SK-N-SH (cell line): ENCODE data around the gene PCDHGB6. TPM values are rescaled to one million over a fixed set of nuclear protein-coding genes. Genes with fewer than 3 reads are reported as not detected.

Experiments used
- CTCF ChIA-PET: fragments of 300-600, 350-600 bp; formaldehyde crosslinking; extraction: SDS; loops from one replicate; lab custom pipeline; 2021; lab: Yijun Ruan, JAX
- POLR2A ChIA-PET: fragments of 350-600 bp; sonication (Branson Sonifier 250); formaldehyde crosslinking; extraction: SDS; loops from one replicate; lab custom pipeline; 2020; ENCODE audit warnings: antibody characterized with exemption, inconsistent platforms; lab: Yijun Ruan, JAX
- DNase-seq: peaks from one replicate; pipeline ENCODE4 v3.0.0; 2012
- H2AFZ ChIP-seq: fragments of 200-600 bp; sonication (generic); 2 replicates; pipeline ENCODE4 v1.8.1; 2016; ENCODE audit warnings: antibody characterized with exemption, mild to moderate bottlenecking, low read depth
- H3F3A ChIP-seq: fragments of 200-600 bp; sonication (generic); replicated peaks from 2 replicates; pipeline ENCODE3; 2016; ENCODE audit warnings: antibody characterized with exemption, mild to moderate bottlenecking; ENCODE audit not compliant: insufficient read depth
- H3K27ac ChIP-seq, 2 experiments: fragments of 200-500 bp in 1 of 2; fragments of 200-600 bp in 1 of 2; sonication (Bioruptor generic) in 1 of 2; sonication (generic), shearing (Covaris generic) in 1 of 2; 2 replicates each; pipeline versions ENCODE4 v1.5.1 to v1.6.1; 2014 to 2016; ENCODE audit warnings: low read depth in 2 of 2, inconsistent platforms in 1 of 2, low read length in 1 of 2, mild to moderate bottlenecking in 1 of 2, mixed read lengths in 1 of 2
- H3K27me3 ChIP-seq: fragments of 200-600 bp; sonication (generic), shearing (Covaris generic); 2 replicates; pipeline ENCODE4 v1.6.1; 2016; ENCODE audit warnings: mixed run types; ENCODE audit not compliant: insufficient read depth
- H3K36me3 ChIP-seq, 2 experiments: fragments of 200-500 bp in 1 of 2; fragments of 200-600 bp in 1 of 2; sonication (Bioruptor generic) in 1 of 2; sonication (generic) in 1 of 2; replicated peaks in 1 of 2; 2 replicates each; pipeline versions ENCODE3 to v1.5.1; 2014 to 2016; ENCODE audit warnings: low read length in 1 of 2, mild to moderate bottlenecking in 1 of 2; ENCODE audit not compliant: insufficient read depth in 2 of 2, control insufficient read depth in 1 of 2
- H3K4me1 ChIP-seq, 2 experiments: fragments of 200-500 bp in 1 of 2; fragments of 200-600 bp in 1 of 2; sonication (Bioruptor generic) in 1 of 2; sonication (generic), shearing (Covaris generic) in 1 of 2; 2 replicates each; pipeline versions ENCODE4 v1.5.1 to v1.6.1; 2014 to 2016; ENCODE audit warnings: low read depth in 1 of 2, low read length in 1 of 2, mixed run types in 1 of 2; ENCODE audit not compliant: insufficient read depth in 2 of 2, control insufficient read depth in 1 of 2
- H3K4me2 ChIP-seq: fragments of 200-600 bp; sonication (generic), shearing (Covaris generic); 2 replicates; pipeline ENCODE4 v1.6.1; 2017; ENCODE audit warnings: mixed run types
- H3K4me3 ChIP-seq, 2 experiments: fragments of 200-500 bp in 1 of 2; fragments of 200-600 bp in 1 of 2; sonication (Bioruptor generic) in 1 of 2; sonication (generic), shearing (Covaris generic) in 1 of 2; 2 replicates each; pipeline versions ENCODE4 v1.5.1 to v1.8.1; 2014 to 2016; ENCODE audit warnings: low read depth in 2 of 2, inconsistent platforms in 1 of 2, low read length in 1 of 2, mild to moderate bottlenecking in 1 of 2, mixed read lengths in 1 of 2, moderate library complexity in 1 of 2
- H3K79me2 ChIP-seq: fragments of 200-600 bp; sonication (generic); 2 replicates; pipeline ENCODE4 v1.8.1; 2017; ENCODE audit warnings: mild to moderate bottlenecking; ENCODE audit not compliant: insufficient read depth
- H3K9ac ChIP-seq: fragments of 200-600 bp; sonication (generic); 2 replicates; pipeline ENCODE4 v1.6.1; 2017; ENCODE audit warnings: mixed run types
- H3K9me2 ChIP-seq: fragments of 200-600 bp; sonication (generic); 2 replicates; pipeline ENCODE4 v1.6.1; 2017; ENCODE audit warnings: mixed run types
- H3K9me3 ChIP-seq: fragments of 200-600 bp; sonication (generic); 2 replicates; pipeline ENCODE4 v1.6.1; 2017; ENCODE audit warnings: mixed run types, mild to moderate bottlenecking, moderate library complexity
- H4K20me1 ChIP-seq: fragments of 200-600 bp; sonication (generic); 2 replicates; pipeline ENCODE4 v1.6.1; 2017; ENCODE audit warnings: mild to moderate bottlenecking, mixed run types; ENCODE audit not compliant: insufficient read depth
- FOXJ3 ChIP-seq: sonication (generic); formaldehyde crosslinking; IDR thresholded peaks from 2 replicates; pipeline ENCODE4 v1.5.1; 2020; ENCODE audit warnings: mild to moderate bottlenecking, missing genetic modification reagents
- FOXM1 ChIP-seq: IDR thresholded peaks from 2 replicates; pipeline ENCODE4 v1.4.0; 2012; ENCODE audit warnings: low read depth, mild to moderate bottlenecking
- MAX ChIP-seq: IDR thresholded peaks from 2 replicates; pipeline ENCODE4 v1.4.0; 2012; ENCODE audit warnings: low read depth
- REST ChIP-seq: IDR thresholded peaks from 2 replicates; pipeline ENCODE4 v1.6.1; 2012; ENCODE audit warnings: mild to moderate bottlenecking, low read depth, low read length, moderate library complexity
- RFX5 ChIP-seq: IDR thresholded peaks from 2 replicates; pipeline ENCODE4 v1.6.1; 2012; ENCODE audit warnings: mild to moderate bottlenecking, improper control_type of control experiment, low read length
- TCF12 ChIP-seq: IDR thresholded peaks from 2 replicates; pipeline ENCODE4 v1.4.0; 2012
- ZBTB33 ChIP-seq: IDR thresholded peaks from 2 replicates; pipeline ENCODE4 v1.4.0; 2012; ENCODE audit warnings: low read depth, borderline replicate concordance
- WGBS: methylation state at CpG from one replicate; pipeline ENCODE4 v1.1.6; 2017; ENCODE audit warnings: low lambda C conversion rate; 5-methylcytosine and 5-hydroxymethylcytosine counted together
- polyA plus RNA-seq, 3 experiments: library from polyadenylated mRNA; depleted of rRNA; stranded (reverse); fragments of >200 nt; gene quantifications; 2 replicates each; pipeline ENCODE4 v1.2.3, GENCODE V29; 2012

Gene PCDHGB6
- polyA plus RNA-seq, 1 of the 3 experiments (the other 2 are of a cell fraction) = 0.18 TPM

- Histone ChIP-seq H3K9me2 (no peaks in the 10 kb centered on the region), H4K20me1 (no peaks in the 10 kb centered on the region), H3K27me3 (no peaks in the 10 kb centered on the region), H3K27ac (no peak within 1 kb of the TSS), H2AFZ (no peak within 1 kb of the TSS), H3K79me2 (no peaks in the 10 kb centered on the region), H3K9me3 (peaks cover 7% of the 10 kb centered on the region), H3K4me1 (no peaks in the 10 kb centered on the region), H3F3A (no peaks in the 10 kb centered on the region), H3K9ac (no peak within 1 kb of the TSS), H3K36me3 (peaks cover 0 to 16% of the 10 kb centered on the region in 2 experiments), H3K4me3 (no peak within 1 kb of the TSS; a peak in 1 of 4 replicates), H3K4me2 (no peak within 1 kb of the TSS)
- ChIA-PET POLR2A (no interaction called here), CTCF (interaction anchor here (0.8 to 2.8 kb wide), 7 partner anchors 13 to 197 kb away, joined by 3 to 11 read pairs (median 4); partner anchors contain the start of gene TAF7)
- WGBS = 56% methylated on average over 32 of the region's 32 CpGs
- no peak for TF ChIP-seq RFX5
- no peak for TF ChIP-seq FOXM1
- TF ChIP-seq TCF12 = no peak
- no peak for TF ChIP-seq ZBTB33
- no peak for TF ChIP-seq FOXJ3 (CRISPR knock-in tag)
- no peak for TF ChIP-seq REST
- no peak for TF ChIP-seq MAX
- no peak for DNase-seq
Measured at GRCh38 chr5:141369994-141370848, 37.6 kb upstream of the PCDHGB6 start, which contains the start of gene PCDHGB3. TSS of gene PCDHGB3 (plus strand) at chr5:141370242. CDS start at chr5:141370395, 153 bp downstream.
